ENCODE results near the gene USP31.

Gene USP31

DNA sequence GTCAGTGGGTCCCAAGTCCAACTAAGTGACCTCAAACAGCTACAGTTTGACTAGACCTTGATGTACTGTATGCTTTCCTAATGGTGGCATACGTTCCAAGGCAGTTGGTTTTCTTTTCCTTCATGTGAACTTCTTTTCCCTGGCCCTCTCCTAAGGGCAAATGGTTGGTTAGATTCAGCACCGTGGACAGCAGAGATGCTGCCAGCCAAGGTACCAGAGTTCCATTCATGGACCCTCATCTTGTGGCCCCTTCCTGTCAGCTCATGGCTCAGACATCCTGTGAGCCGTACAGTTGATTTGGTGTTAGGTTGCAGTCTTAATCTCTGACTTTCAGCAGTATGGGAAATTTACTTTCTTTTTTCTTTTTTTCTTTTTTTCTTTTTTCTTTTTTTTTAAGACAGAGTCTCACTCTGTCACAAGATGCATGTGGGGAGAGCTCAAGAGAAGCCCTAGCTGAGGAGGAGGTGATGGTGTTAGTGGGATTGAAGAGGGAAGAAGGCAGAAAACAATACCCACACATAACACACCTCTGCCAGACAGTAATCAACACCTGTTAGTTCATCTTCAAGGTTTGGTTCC, 122.4 kb downstream of the USP31 start:
- H3K9ac ChIP-seq (ENCODE audit: low read depth, low read length) = no peak overlapping the region
- no peak overlapping the region for H3K27ac ChIP-seq (ENCODE audit: low read length)
- H3K36me3 ChIP-seq (ENCODE audit: insufficient read depth, low read depth, low read length) = no peaks in the 10 kb centered on the region
- H3K27me3 ChIP-seq (ENCODE audit: insufficient read depth, low read length) = no peaks in the 10 kb centered on the region
- no peaks in the 10 kb centered on the region for H3K9me3 ChIP-seq (ENCODE audit: insufficient read depth, low read depth, low read length)
- no peak overlapping the region for H3K4me3 ChIP-seq (ENCODE audit: low read length)
- no peaks in the 10 kb centered on the region; the same call in 1 of the 2 replicates for H3K4me1 ChIP-seq (ENCODE audit: insufficient read depth, low read length)

DNA sequence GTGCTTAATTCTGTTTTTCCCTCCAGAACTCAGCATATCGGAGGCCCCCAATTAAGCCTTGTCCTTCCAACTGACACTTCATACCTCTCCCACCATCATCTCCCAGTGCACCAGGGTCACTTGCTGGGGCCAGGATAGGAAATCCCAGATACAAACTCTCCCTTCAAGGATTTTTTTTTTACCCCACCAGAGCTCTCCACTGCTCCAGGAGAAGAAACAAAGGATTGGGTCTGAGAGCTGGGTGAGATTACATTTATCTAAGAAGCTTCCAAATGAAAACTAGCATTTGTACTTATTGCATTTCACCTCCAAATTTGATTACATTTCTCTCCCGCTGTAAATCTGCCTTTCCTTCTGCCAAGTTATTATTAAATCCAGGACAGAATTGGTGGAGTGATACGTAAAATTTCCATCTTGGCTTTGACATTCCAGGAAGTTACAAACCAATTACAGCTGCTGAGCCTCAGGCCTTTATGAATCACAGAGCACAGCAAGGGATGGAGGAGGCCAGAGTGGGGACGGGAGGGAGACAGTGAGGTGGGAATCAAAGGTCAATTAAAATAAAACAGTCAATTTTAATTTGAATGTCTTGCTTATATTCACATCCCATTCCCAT, 123.5 kb downstream of the USP31 start:
- no peaks in the 10 kb centered on the region for H3K36me3 ChIP-seq (ENCODE audit: insufficient read depth, low read depth, low read length)
- H3K27ac ChIP-seq (ENCODE audit: low read length) = no peak overlapping the region
- H3K9ac ChIP-seq (ENCODE audit: low read depth, low read length) = no peak overlapping the region
- H3K4me1 ChIP-seq (ENCODE audit: insufficient read depth, low read length) = no peaks in the 10 kb centered on the region; the same call in 1 of the 2 replicates
- H3K4me3 ChIP-seq (ENCODE audit: low read length) = no peak overlapping the region
- no peaks in the 10 kb centered on the region for H3K9me3 ChIP-seq (ENCODE audit: insufficient read depth, low read depth, low read length)
- no peaks in the 10 kb centered on the region for H3K27me3 ChIP-seq (ENCODE audit: insufficient read depth, low read length)

DNA sequence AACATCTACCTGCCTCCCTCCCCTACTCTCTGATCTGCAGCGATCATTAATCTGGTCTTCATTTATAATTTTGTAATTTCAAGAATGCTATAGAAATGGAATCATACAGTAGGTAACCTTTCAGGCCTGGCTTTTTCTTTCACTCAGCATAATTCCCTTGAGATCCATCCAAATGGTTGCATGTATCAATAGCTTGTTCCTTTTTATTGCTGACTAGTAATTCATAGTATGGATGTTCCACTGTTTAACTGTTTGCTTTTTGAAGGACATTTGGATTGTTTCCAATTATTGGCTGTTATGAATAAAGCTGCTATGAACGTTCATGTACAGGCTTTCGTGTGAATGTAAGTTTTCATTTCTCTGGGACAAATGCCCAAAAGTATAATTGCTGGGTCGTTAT, 125.2 kb downstream of the USP31 start:
- no peaks in the 10 kb centered on the region for H3K9me3 ChIP-seq (ENCODE audit: insufficient read depth, low read depth, low read length)
- no peaks in the 10 kb centered on the region for H3K4me1 ChIP-seq (ENCODE audit: insufficient read depth, low read length)
- H3K27ac ChIP-seq (ENCODE audit: low read length) = no peak overlapping the region
- no peaks in the 10 kb centered on the region for H3K36me3 ChIP-seq (ENCODE audit: insufficient read depth, low read depth, low read length)
- no peaks in the 10 kb centered on the region for H3K27me3 ChIP-seq (ENCODE audit: insufficient read depth, low read length)
- no peak overlapping the region for H3K9ac ChIP-seq (ENCODE audit: low read depth, low read length)
- no peak overlapping the region for H3K4me3 ChIP-seq (ENCODE audit: low read length)

DNA sequence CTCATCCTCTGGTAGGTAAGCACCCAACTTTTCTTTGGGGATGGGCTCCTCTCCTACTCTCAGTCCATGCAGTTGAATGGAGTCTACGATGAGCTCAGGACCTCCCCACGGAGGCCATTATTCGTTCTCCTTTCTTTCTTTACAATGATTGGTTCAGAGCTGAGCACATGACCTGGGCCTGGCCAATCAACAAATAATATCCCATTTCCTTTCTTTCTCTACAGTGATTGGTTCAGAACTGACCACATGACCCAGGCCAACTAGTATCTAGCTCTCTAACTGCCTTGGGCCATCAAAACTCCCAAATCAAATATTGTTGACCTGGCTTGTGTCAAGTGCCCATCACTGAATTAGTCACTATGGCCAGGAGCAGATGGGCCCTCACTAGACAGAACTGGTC, 129.2 kb downstream of the USP31 start:
- H3K36me3 ChIP-seq (ENCODE audit: insufficient read depth, low read depth, low read length) = no peaks in the 10 kb centered on the region
- no peak overlapping the region for H3K27ac ChIP-seq (ENCODE audit: low read length)
- no peak overlapping the region for H3K4me3 ChIP-seq (ENCODE audit: low read length)
- no peaks in the 10 kb centered on the region for H3K4me1 ChIP-seq (ENCODE audit: insufficient read depth, low read length)
- no peaks in the 10 kb centered on the region for H3K27me3 ChIP-seq (ENCODE audit: insufficient read depth, low read length)
- no peak overlapping the region for H3K9ac ChIP-seq (ENCODE audit: low read depth, low read length)
- H3K9me3 ChIP-seq (ENCODE audit: insufficient read depth, low read depth, low read length) = no peaks in the 10 kb centered on the region

DNA sequence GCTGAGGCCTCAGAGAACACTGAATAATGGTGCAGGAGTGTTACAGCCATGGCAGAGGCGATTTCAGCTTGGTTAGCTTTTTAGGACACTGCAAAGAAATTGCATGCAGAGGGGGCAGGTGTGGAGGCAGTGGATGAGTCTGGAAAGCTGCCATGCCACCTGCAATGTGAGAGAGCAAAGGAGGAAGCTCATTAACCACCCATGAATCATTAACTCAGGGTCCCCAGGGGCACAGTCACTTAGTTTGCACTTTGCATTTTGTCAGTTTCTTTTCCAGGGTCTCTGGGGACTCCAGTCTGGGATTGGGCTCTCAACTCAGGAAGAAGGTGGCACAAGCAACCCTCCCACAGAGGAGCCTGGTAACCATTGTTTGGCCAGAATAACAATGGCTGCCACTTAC, 132.9 kb downstream of the USP31 start:
- no peak overlapping the region for H3K4me3 ChIP-seq (ENCODE audit: low read length)
- H3K9me3 ChIP-seq (ENCODE audit: insufficient read depth, low read depth, low read length) = no peaks in the 10 kb centered on the region
- no peaks in the 10 kb centered on the region for H3K4me1 ChIP-seq (ENCODE audit: insufficient read depth, low read length)

DNA sequence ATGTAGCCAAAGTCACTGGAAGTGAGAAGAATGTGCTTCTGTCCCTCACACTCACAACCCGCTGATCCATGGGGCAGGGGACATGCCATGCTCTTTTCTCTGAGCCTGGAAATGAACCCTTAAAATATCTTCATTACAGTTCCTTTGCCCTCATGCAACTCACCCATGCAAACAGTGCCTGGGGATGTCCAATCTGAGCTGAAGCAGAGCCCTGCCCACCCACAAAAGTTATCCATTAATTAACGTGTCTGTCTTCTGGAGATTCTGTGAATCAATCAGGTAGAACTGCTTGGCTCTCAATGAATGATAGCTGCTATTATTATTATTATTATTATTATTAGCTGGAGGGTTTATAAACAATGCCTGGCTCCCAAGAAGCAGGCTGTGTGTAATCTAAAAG, 133.7 kb downstream of the USP31 start:
- no peaks in the 10 kb centered on the region for H3K9me3 ChIP-seq (ENCODE audit: insufficient read depth, low read depth, low read length)
- H3K36me3 ChIP-seq (ENCODE audit: insufficient read depth, low read depth, low read length) = no peaks in the 10 kb centered on the region
- no peaks in the 10 kb centered on the region for H3K27me3 ChIP-seq (ENCODE audit: insufficient read depth, low read length)
- H3K4me3 ChIP-seq (ENCODE audit: low read length) = no peak overlapping the region
- H3K9ac ChIP-seq (ENCODE audit: low read depth, low read length) = no peak overlapping the region
- H3K4me1 ChIP-seq (ENCODE audit: insufficient read depth, low read length) = no peaks in the 10 kb centered on the region
- no peak overlapping the region for H3K27ac ChIP-seq (ENCODE audit: low read length)

More for the DNA sequence above, 132.9 kb downstream of the USP31 start:
- H3K36me3 ChIP-seq (ENCODE audit: insufficient read depth, low read depth, low read length) = no peaks in the 10 kb centered on the region
- H3K27me3 ChIP-seq (ENCODE audit: insufficient read depth, low read length) = no peaks in the 10 kb centered on the region
- no peak overlapping the region for H3K27ac ChIP-seq (ENCODE audit: low read length)
- H3K9ac ChIP-seq (ENCODE audit: low read depth, low read length) = no peak overlapping the region

DNA sequence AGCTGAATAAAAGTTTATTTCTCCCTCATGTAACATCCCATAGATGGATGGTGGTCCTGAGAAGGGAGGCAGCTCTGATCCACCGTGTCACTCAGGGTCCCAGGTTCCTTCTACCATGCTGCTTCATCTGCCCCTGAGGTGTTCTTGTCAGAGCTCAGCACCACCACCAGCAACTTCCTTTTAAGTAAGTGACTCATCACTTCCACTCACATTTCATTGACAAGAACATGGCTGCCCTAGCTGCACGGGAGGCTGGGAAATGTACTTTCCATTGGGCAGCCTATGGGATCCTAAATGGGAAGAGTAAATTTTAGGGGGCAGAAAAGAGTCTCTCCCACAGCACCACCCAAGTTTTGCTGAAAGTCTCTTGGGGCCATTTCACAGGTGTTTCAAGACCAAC, 134.7 kb downstream of the USP31 start:
- Histone ChIP-seq H3K9me3 (ENCODE audit: insufficient read depth, low read depth, low read length) (no peaks in the 10 kb centered on the region), H3K9ac (ENCODE audit: low read depth, low read length) (no peak overlapping the region), H3K27me3 (ENCODE audit: insufficient read depth, low read length) (no peaks in the 10 kb centered on the region), H3K36me3 (ENCODE audit: insufficient read depth, low read depth, low read length) (no peaks in the 10 kb centered on the region), H3K4me1 (ENCODE audit: insufficient read depth, low read length) (no peaks in the 10 kb centered on the region), H3K27ac (ENCODE audit: low read length) (no peak overlapping the region), H3K4me3 (ENCODE audit: low read length) (no peak overlapping the region)
